NT2/D1 (cell line): ENCODE results near the gene AK4.
A peak's percentile ranks its signal among the peaks of the same experiment; 100 is the strongest.

ENCODE experiments used
- DNase-seq: peaks from one replicate; pipeline ENCODE4 v3.0.0-alpha.2; 2011; ENCODE audit warnings: low read depth, low spot score
- H3K27me3 ChIP-seq: 2 replicates; pipeline ENCODE4 v1.6.0; 2011; ENCODE audit warnings: mild to moderate bottlenecking; ENCODE audit not compliant: insufficient read length, insufficient read depth
- H3K36me3 ChIP-seq: 2 replicates; pipeline ENCODE4 v1.6.1; 2011; ENCODE audit warnings: mild to moderate bottlenecking, low read length, mixed read lengths; ENCODE audit not compliant: insufficient read depth, insufficient read length
- H3K4me1 ChIP-seq: 2 replicates; pipeline ENCODE4 v1.5.1; 2011; ENCODE audit not compliant: insufficient read depth, insufficient read length
- H3K4me3 ChIP-seq: 2 replicates; pipeline ENCODE4 v1.5.1; 2011; ENCODE audit warnings: low read depth; ENCODE audit not compliant: insufficient read length
- H3K9ac ChIP-seq: 2 replicates; pipeline ENCODE4 v1.6.0; 2011; ENCODE audit warnings: low read depth; ENCODE audit not compliant: insufficient read length
- H3K9me3 ChIP-seq: 2 replicates; pipeline ENCODE4 v1.5.1; 2011; ENCODE audit warnings: mild to moderate bottlenecking, low read length; ENCODE audit not compliant: insufficient read depth
- SUZ12 ChIP-seq: IDR thresholded peaks from 2 replicates; pipeline ENCODE4 v1.6.1; 2011; ENCODE audit not compliant: insufficient read length, insufficient read depth; ENCODE audit errors: extremely low read depth
- YY1 ChIP-seq: IDR thresholded peaks from 2 replicates; pipeline ENCODE4 v1.6.1; 2011; ENCODE audit not compliant: insufficient read length, insufficient read depth
- ZNF274 ChIP-seq: IDR thresholded peaks from 2 replicates; pipeline ENCODE4 v1.6.1; 2011; ENCODE audit warnings: mild to moderate bottlenecking, low read depth, low read length

Gene AK4

GRCh38 chr1:65146908-65147423 is 1.0 kb upstream of the AK4 start:
- peaks cover 3% of the 10 kb centered on the region for H3K36me3 ChIP-seq
- peak overlapping the region; percentile 48 for H3K4me3 ChIP-seq
- no peak for DNase-seq
- H3K4me1 ChIP-seq: no peaks in the 10 kb centered on the region
- no peaks in the 10 kb centered on the region for H3K9me3 ChIP-seq
- TF ChIP-seq SUZ12 (peak; percentile 64), YY1 (no peak)
- peak overlapping the region; percentile 57 for H3K9ac ChIP-seq
- H3K27me3 ChIP-seq: peaks cover 96% of the 10 kb centered on the region

GRCh38 chr1:65147424-65148177 is 402 bp upstream of the AK4 start:
- Histone ChIP-seq H3K36me3 (peaks cover 3% of the 10 kb centered on the region), H3K4me3 (peak overlapping the region; percentile 48), H3K4me1 (no peaks in the 10 kb centered on the region), H3K9me3 (no peaks in the 10 kb centered on the region), H3K9ac (peak overlapping the region; percentile 57), H3K27me3 (peaks cover 96% of the 10 kb centered on the region)
- DNase-seq: no peak
- no peak for TF ChIP-seq ZNF274
- TF ChIP-seq SUZ12: peak; percentile 41

- peaks cover 3% of the 10 kb centered on the region for H3K36me3 ChIP-seq
- TF ChIP-seq SUZ12 (no peak), ZNF274 (no peak), YY1 (no peak)
- H3K27me3 ChIP-seq: peaks cover 97% of the 10 kb centered on the region
- H3K9me3 ChIP-seq: no peaks in the 10 kb centered on the region
- H3K4me1 ChIP-seq: no peaks in the 10 kb centered on the region
- DNase-seq: peak; percentile 43
- H3K9ac ChIP-seq: peak overlapping the region; percentile 63
- peak overlapping the region; percentile 50 for H3K4me3 ChIP-seq
These were observed 746 bp downstream of the AK4 start for GRCh38 chr1:65148548-65149350.

GRCh38 chr1:65149351-65150107 is 1.5 kb downstream of the AK4 start:
- Histone ChIP-seq H3K4me3 (peak overlapping the region; percentile 50), H3K36me3 (peaks cover 3% of the 10 kb centered on the region), H3K9me3 (no peaks in the 10 kb centered on the region), H3K9ac (no peak overlapping the region), H3K27me3 (peaks cover 98% of the 10 kb centered on the region), H3K4me1 (no peaks in the 10 kb centered on the region)
- TF ChIP-seq ZNF274 (no peak), YY1 (no peak), SUZ12 (no peak)
- DNase-seq: peak; percentile 93

- H3K9ac ChIP-seq: no peak overlapping the region
- no peak for TF ChIP-seq SUZ12
- TF ChIP-seq ZNF274: no peak
- no peak for TF ChIP-seq YY1
- peaks cover 3% of the 10 kb centered on the region for H3K36me3 ChIP-seq
- no peak overlapping the region for H3K4me3 ChIP-seq
- H3K27me3 ChIP-seq: peaks cover 98% of the 10 kb centered on the region
- H3K4me1 ChIP-seq: no peaks in the 10 kb centered on the region
- no peak for DNase-seq
- H3K9me3 ChIP-seq: no peaks in the 10 kb centered on the region
These were observed 2.1 kb downstream of the AK4 start for GRCh38 chr1:65150108-65150463.

GRCh38 chr1:65150583-65151263 is 2.7 kb downstream of the AK4 start:
- TF ChIP-seq YY1 (no peak), SUZ12 (no peak), ZNF274 (no peak)
- H3K27me3 ChIP-seq: peaks cover 98% of the 10 kb centered on the region
- H3K4me3 ChIP-seq: no peak overlapping the region
- DNase-seq: no peak
- no peaks in the 10 kb centered on the region for H3K9me3 ChIP-seq
- H3K9ac ChIP-seq: no peak overlapping the region
- H3K36me3 ChIP-seq: peaks cover 3% of the 10 kb centered on the region
- no peaks in the 10 kb centered on the region for H3K4me1 ChIP-seq
